Activated naive CD4-positive, alpha-beta T cell treated with anti-CD3 and anti-CD28 coated beads, Interleukin-2, amount 50 U/mL, for 72 hours (primary cell): ENCODE data around the gene TMC2. TPM values are rescaled to one million over a fixed set of nuclear protein-coding genes. Genes with fewer than 3 reads are reported as not detected.
"Not testable (repeated sequence)": the region's sequence is repeated elsewhere in the genome, so short reads cannot be mapped to it uniquely, and the experiment has no call there.

ENCODE experiments used
- ATAC-seq, 2 donors: fragments of 150-1000 bp; cut with Tn5 transposase; 2 replicates each; pipeline ENCODE4 v1.10.0; 2021; ENCODE audit warnings: mild to moderate bottlenecking in 2 of 2, moderate library complexity in 2 of 2
- DNase-seq, 2 donors: peaks; one replicate each; pipeline ENCODE4 v3.0.0; 2021 to 2022; ENCODE audit warnings: low spot score in 2 of 2
- H3K27ac Mint-ChIP-seq, 2 donors: one replicate each; pipeline ENCODE4 v1.8.0; 2022; ENCODE audit warnings: mild to moderate bottlenecking in 2 of 2, mixed read lengths in 2 of 2
- H3K36me3 Mint-ChIP-seq, 2 donors: one replicate each; pipeline ENCODE4 v1.8.0; 2022; ENCODE audit warnings: mixed read lengths in 2 of 2
- H3K9me3 Mint-ChIP-seq, 2 donors: one replicate each; pipeline ENCODE4 v1.8.0; 2022; ENCODE audit warnings: mixed read lengths in 2 of 2
- total RNA-seq, 2 donors: library from RNA; stranded (reverse); gene quantifications; one replicate each; pipeline ENCODE4 v1.2.3, GENCODE V29; 2022

Gene TMC2
- total RNA-seq, 2 donors from 2014 or later, result not detected

- Mint-ChIP-seq H3K27ac (peak overlapping the region; percentile 46 to 97), H3K36me3 (peaks cover 43 to 45% of the 10 kb centered on the region in 2 donors), H3K9me3 (no peaks in the 10 kb centered on the region)
These were observed 122.3 kb downstream of the TMC2 start for GRCh38 chr20:2658414-2659354.

DNA sequence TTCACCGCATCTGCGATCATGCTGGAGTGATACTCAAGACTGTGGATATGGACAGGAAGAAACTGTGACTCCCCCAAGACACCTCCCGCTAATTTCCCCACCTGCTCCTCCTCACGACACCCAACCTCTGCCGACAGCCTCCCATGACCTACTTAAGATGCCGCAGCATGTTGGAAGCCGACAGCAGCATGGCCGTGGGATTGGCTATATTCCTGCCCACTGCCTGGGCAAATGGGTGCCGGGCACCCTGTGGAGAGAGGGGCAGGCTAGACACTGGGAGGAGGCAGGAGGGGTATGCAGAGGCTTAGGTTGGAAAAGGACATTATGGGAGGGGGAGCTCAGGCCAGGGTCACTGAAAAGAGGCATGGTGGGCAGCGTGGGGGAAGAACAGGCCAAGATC is 123.2 kb downstream of the TMC2 start:
- ATAC-seq (no peak), DNase-seq (no peak)
- Mint-ChIP-seq H3K27ac (peak overlapping the region; percentile 46 to 97), H3K36me3 (peaks cover 42 to 45% of the 10 kb centered on the region in 2 donors), H3K9me3 (no peaks in the 10 kb centered on the region)

More at GRCh38 chr20:2658414-2659354, 122.3 kb downstream of the TMC2 start:
- ATAC-seq (peak; percentile 29 to 41), DNase-seq (no peak)

DNA sequence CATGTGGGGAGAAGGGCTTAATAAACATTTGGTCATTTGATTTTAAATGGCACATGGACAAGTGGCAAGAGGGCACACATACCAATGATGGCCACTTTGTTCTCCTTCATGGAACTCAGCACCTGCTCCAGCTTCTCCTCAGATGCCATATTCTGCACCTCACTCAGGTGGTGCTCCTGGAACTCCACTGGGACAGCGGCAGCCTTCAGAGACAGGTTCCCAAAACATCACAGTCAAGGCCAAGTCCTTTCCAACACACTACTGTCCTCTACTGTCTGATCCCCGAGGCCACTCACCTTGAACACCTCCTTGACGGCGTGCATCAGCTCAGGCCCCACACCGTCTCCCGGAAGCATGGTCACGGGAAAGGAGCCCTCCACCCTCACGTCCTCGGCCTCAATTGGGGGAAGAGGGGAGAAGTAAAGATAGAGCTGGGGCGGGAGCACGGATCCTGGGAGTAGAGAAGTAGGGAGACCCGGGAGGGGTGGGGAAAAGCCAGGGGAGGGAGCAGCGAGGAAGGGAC is 127.1 kb downstream of the TMC2 start:
- Mint-ChIP-seq H3K27ac (peak overlapping the region; percentile 95), H3K36me3 (peaks cover 12 to 20% of the 10 kb centered on the region in 2 donors), H3K9me3 (no peaks in the 10 kb centered on the region)
- ATAC-seq, result no peak
- DNase-seq, result no peak

GRCh38 chr20:2663887-2664719 is 127.7 kb downstream of the TMC2 start, which contains the start of gene IDH3B:
Gene IDH3B (minus strand): TSS chr20:2664216. CDS start chr20:2664188, 28 bp downstream.
- ATAC-seq, result peak; percentile 88 to 99
- peak within 1 kb of the TSS; percentile 95 for H3K27ac Mint-ChIP-seq
- peak; percentile 87 to 92 for DNase-seq
- H3K36me3 Mint-ChIP-seq, result peaks cover 12 to 20% of the 10 kb centered on the region in 2 donors
- H3K9me3 Mint-ChIP-seq, result no peaks in the 10 kb centered on the region

DNA sequence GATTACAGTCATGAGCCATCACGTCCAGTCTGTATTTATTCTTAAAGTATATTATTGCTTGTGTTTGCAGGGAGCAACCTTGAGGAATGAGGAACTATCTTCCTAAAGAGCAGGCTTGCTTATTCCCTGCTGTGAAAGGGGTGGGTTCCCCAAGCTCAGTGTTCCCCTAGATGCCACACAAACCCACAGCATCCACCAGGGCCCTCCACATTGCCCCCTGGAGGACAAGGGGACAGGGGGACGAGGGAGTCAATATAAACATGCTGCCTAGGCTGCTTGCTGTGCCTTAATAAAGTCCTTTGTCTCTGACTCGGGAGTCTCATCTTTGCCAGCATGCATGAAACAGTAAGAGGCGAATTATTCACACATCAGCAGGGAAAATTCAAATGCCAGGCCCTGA is 135.6 kb downstream of the TMC2 start:
- Mint-ChIP-seq H3K36me3 (no peaks in the 10 kb centered on the region), H3K9me3 (no peaks in the 10 kb centered on the region), H3K27ac (no peak overlapping the region)
- DNase-seq (peak in 1 of 2 donors; percentile 16), ATAC-seq (peak in 1 of 2 donors; percentile 59)

DNA sequence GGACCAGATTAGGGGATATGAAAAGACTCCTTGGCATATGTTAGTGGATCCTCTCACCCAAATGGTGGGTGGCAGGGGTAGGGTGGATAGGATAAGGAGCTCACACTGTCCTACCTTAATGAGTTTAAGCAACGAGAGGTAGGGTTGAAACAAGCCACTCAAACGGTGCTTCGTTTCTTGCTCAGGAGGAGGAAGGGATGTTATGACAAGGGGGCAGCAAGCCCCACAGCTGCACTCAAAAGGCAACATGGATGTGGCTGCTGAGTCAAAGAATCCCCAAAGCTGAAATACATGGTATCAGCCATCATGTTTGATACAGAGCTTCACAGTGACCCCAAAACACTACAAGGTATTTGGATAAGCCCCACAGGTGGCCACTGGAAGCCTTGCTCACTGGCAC is 136.1 kb downstream of the TMC2 start:
- no peaks in the 10 kb centered on the region for H3K9me3 Mint-ChIP-seq
- ATAC-seq, result peak in 1 of 2 donors; percentile 37
- DNase-seq, result peak in 1 of 2 donors; percentile 13
- H3K36me3 Mint-ChIP-seq, result no peaks in the 10 kb centered on the region
- H3K27ac Mint-ChIP-seq, result no peak overlapping the region

DNA sequence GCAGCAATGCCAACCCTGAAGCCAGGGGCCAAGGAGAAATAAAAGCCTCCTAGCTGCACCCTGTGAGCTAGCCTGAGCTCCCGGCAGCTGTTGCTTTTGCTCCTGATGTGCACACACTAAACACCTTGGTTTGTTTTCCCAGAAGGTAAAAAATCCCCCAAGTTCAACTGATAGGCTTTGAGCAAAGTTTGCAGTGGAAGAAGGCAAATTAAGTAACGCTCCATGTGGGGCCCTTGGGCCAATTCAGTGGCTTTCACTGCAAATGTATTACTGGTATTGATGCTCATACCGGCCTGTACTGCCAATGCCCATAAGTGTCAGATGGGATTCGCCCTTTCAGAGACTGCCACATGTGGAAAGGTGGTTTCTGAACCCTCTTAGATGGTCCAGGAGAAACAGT is 137.1 kb downstream of the TMC2 start:
- DNase-seq, result peak in 1 of 2 donors; percentile 21
- ATAC-seq, result no peak
- Mint-ChIP-seq H3K36me3 (no peaks in the 10 kb centered on the region), H3K27ac (no peak overlapping the region), H3K9me3 (no peaks in the 10 kb centered on the region)

DNA sequence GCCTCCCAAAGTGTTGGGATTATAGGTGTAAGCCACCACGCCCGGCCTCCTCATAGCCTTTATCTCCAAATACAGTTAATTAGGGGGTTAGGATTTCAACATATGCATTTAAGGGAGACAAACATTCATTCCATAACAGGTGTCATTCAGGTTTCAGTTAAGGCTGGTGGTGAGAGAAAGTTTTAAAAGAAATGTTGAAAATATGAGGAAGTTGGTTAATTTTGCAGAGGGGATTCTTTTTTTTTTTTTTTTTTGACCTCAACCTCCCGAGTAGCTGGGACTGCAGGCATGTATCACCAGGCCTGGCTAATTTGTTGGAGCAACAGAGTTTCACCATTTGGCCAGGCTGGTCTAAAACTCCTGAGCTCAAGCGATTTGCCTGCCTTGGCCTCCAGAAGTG is 143.7 kb downstream of the TMC2 start:
- no peak for ATAC-seq
- no peak overlapping the region for H3K27ac Mint-ChIP-seq
- no peaks in the 10 kb centered on the region for H3K36me3 Mint-ChIP-seq
- H3K9me3 Mint-ChIP-seq, result no peaks in the 10 kb centered on the region
- DNase-seq, result no peak

DNA sequence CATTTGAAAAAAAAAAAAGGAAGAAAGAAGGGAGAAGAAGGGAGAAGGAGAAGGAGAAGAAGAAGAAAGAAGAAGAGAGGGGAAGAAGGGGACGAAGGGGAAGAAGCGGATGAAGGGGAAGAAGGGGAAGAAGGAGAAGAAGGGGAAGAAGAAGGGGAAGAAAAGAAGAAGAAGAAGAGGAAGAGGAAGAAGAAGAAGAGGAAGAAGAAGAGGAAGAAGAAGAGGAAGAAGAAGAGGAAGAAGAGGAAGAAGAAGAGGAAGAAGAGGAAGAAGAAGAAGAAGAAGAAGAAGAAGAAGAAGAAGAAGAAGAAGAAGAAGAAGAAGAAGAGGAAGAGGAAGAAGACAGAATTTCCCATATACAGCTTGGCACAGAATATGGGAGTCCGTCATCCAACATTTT is 145.7 kb downstream of the TMC2 start:
- not testable (repeated sequence) for H3K36me3 Mint-ChIP-seq, H3K9me3 Mint-ChIP-seq, H3K27ac Mint-ChIP-seq, DNase-seq, ATAC-seq

- DNase-seq, H3K27ac Mint-ChIP-seq, H3K36me3 Mint-ChIP-seq, ATAC-seq, H3K9me3 Mint-ChIP-seq: not testable (repeated sequence)
These were observed 148.4 kb downstream of the TMC2 start for GRCh38 chr20:2684817-2685216.

DNA sequence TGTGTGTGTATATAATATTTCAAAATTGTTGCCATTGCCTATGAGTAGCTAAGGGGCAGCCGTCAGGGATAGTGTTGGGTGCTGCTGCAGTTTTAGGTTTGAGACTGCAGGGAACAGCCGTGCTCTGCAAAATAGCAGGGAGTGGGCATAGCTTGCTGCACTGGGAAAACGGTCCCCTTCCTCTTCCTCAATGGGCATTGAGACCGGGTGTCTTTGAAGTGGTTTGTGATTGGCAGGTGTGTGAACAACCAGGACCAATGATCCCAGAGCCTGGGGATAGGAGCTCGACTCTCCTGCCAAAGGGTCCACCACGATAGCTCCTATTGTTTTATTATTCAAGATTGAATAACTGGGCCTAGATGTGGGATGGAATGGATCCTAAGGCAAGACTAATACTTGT is 151.1 kb downstream of the TMC2 start:
- Mint-ChIP-seq H3K9me3 (no peaks in the 10 kb centered on the region), H3K27ac (peak overlapping the region in 1 of 2 donors; percentile 47), H3K36me3 (peaks cover 8 to 12% of the 10 kb centered on the region in 2 donors)
- peak in 1 of 2 donors; percentile 3 for ATAC-seq
- peak in 1 of 2 donors; percentile 45 for DNase-seq

GRCh38 chr20:2688041-2688591 is 151.7 kb downstream of the TMC2 start:
- Mint-ChIP-seq H3K9me3 (no peaks in the 10 kb centered on the region), H3K27ac (peak overlapping the region in 1 of 2 donors; percentile 47), H3K36me3 (peaks cover 8 to 12% of the 10 kb centered on the region in 2 donors)
- DNase-seq, result peak; percentile 78 to 83
- ATAC-seq, result peak; percentile 80 to 85

- DNase-seq (peak in 1 of 2 donors; percentile 39), ATAC-seq (no peak)
- no peaks in the 10 kb centered on the region for H3K9me3 Mint-ChIP-seq
- H3K27ac Mint-ChIP-seq, result no peak overlapping the region
- peaks cover 8 to 12% of the 10 kb centered on the region in 2 donors for H3K36me3 Mint-ChIP-seq
These were observed 153.8 kb downstream of the TMC2 start for GRCh38 chr20:2690213-2690612.

DNA sequence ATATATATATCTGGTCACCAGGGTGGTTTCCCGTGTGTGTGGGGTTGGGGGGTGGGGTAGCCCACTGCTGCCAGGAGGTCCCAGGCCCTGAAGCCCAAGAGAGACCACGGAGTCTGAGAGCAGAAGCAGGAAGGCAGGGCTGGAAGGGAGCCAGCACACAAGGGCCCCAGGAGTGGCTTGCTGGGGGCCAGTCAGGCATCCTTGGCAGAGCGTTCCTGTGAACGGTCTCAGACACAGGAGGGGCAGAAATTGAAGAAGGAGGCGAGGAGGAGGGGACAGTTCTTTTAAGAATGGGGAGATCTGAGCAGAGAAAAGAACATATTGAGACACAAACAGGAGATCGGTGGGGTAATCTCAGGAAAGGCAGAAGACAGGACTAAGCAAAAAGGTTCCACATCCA is 154.3 kb downstream of the TMC2 start:
- no peak for ATAC-seq
- Mint-ChIP-seq H3K36me3 (peaks cover 8 to 12% of the 10 kb centered on the region in 2 donors), H3K27ac (no peak overlapping the region), H3K9me3 (no peaks in the 10 kb centered on the region)
- DNase-seq, result peak in 1 of 2 donors; percentile 30

- no peak overlapping the region for H3K27ac Mint-ChIP-seq
- no peak for ATAC-seq
These were observed 154.8 kb downstream of the TMC2 start for GRCh38 chr20:2691127-2691526.

More at GRCh38 chr20:2691127-2691526, 154.8 kb downstream of the TMC2 start:
- Mint-ChIP-seq H3K9me3 (no peaks in the 10 kb centered on the region), H3K36me3 (peaks cover 8 to 12% of the 10 kb centered on the region in 2 donors)
- DNase-seq, result no peak
